GM19099 (cell line): ENCODE measurements around the gene WDR1.

Experiments
- POLR2A ChIP-seq: IDR thresholded peaks from 3 replicates; pipeline ENCODE4 v1.6.1; 2011; ENCODE audit warnings: low read depth; ENCODE audit not compliant: insufficient read length; ENCODE audit errors: extremely low read depth

The WDR1 gene

GRCh38 chr4:10088135-10089010 is 28.2 kb downstream of the WDR1 start:
- no peak for TF ChIP-seq POLR2A

DNA sequence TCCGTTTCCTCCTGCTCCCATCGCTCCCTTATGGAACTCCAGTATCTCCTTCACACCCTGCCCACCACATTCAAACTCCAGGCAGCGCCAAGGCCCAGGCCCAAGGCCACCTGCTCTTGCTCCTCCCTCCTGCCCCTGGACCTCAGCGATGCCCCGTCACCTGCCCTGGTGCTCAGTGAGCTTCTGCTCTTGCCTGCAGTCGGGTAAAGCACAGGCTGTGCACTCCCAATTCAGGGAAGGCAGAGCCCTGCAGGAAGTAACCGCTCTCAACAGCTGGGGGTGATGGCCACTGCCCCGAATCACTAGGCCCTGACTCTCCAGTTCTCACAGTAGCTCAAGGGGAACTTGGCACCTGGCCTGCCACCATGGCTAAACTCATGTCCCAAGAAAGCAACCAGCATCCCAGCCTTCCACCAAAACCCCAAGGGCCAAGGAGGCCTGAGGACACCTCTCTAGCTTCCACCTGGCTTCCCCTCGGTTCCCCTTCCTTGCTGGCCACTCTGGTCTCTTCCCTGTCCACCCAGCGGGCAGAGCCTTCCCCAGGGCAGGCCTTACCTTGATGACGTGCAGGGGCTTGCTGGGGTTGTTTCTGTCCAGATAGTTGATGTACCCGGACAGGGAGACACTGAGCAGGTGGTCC is 29.3 kb downstream of the WDR1 start:
- no peak for TF ChIP-seq POLR2A

DNA sequence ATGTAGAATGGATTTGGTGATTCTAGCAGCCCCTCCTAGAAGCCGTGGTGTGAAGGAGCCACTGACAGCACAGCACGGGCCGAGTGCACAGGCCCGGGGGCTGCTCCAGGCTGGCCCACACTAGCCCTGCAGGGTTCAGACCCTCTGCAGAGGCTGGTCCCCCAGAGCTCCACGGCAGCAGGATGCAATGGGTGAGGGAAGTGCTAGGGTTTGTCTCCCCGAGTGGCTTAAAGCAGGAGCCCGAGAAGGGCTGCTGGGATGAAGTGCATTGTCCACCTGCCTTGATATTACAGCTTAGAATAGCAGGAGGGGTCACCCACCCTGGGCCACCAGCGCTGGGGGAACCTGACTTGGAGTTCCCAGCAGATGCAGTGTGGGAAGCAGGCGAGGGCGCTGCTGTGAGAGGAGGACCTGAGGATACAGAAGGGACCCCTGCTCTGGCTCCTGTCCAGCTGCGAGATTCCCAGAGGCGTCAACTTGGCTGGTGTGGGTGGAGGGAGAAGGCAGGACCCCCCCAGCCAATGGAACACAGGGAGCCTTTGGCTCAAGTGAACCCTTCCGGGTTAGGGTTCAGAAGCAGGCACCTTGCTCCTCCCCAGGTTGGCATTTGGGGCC is 30.0 kb downstream of the WDR1 start:
- no peak for TF ChIP-seq POLR2A

- TF ChIP-seq POLR2A: no peak
Measured at GRCh38 chr4:10085828-10086505, 30.6 kb downstream of the WDR1 start.

GRCh38 chr4:10085386-10085785 is 31.2 kb downstream of the WDR1 start:
- no peak for TF ChIP-seq POLR2A

- TF ChIP-seq POLR2A: no peak
Measured at GRCh38 chr4:10084651-10085358, 31.8 kb downstream of the WDR1 start.

DNA sequence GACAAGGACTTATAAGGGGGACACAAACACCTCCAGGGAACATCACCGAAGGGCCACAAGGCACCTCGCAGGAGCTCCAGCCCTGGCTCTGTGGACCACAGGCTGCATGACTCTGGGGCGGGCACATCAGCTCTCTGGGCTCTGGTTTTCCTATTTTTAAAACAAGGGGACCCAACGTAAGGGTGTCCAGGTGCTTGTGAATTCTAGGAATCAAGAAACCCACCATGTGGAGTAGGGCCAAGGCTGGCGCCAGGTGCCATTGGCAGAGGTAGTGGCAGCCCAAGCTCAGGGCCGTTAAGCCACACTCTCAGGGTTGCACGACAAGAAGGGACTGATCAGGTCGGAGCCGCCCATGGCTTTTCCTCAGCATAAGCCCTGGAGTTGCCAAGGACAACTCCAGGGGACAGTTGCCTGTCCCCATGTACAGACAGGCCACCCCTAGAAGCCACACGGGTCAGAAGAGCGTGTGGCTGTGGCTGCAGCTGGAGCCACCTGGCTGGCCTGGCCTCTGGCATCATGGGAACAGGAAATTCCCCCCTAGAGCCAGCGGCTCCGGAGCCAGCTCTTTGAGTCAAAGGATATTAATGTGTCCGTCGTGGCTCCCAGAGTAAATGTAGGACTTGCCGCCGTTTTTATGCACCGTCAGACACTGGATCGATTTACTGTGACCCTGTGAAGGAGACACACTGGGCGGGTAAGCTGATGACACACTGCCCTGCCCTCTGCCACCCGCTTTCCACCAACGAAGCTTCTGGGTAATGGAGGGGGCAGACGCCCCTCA is 32.5 kb downstream of the WDR1 start:
- no peak for TF ChIP-seq POLR2A

GRCh38 chr4:10083331-10083771 is 33.2 kb downstream of the WDR1 start:
- TF ChIP-seq POLR2A: no peak

DNA sequence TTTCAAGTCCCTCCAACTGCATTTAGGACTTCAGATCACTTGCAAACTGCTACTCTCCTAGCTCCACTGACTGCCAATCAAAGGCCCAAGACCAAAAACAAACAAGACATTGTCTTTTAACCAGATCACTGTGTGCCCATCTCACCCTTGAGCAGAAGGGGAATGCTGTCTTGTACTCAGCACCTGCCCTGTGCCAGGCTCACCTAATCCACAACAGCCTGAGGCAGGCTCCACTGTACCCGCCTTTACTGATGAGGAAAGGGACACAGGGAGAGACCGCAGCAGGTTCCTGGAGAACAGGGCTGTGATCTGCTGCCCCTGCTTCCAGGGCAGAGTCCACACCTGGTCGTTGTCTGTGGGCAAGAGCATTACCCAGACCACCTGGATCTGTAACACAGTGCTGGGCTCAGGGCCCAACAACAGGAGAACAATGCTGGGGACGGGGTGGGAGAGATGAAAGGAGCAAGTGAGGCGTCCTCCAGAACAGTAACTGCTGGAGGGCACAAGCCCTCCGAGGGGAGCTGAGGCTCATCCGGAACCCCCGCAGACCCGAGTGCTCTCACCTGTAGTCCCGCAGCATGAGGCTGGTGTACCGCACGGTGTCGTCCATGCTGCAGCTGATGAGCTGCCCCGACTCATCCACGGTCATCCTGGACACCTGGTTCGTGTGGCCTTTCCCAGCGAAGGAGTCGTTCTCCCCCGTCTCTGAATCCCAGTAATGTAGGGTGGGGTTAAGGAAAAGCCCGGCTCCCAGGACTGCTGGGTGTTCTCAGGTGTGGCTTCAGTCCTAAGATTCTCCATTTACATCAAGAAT is 33.9 kb downstream of the WDR1 start:
- TF ChIP-seq POLR2A: no peak

- no peak for TF ChIP-seq POLR2A
Measured at GRCh38 chr4:10082047-10082446, 34.6 kb downstream of the WDR1 start.

DNA sequence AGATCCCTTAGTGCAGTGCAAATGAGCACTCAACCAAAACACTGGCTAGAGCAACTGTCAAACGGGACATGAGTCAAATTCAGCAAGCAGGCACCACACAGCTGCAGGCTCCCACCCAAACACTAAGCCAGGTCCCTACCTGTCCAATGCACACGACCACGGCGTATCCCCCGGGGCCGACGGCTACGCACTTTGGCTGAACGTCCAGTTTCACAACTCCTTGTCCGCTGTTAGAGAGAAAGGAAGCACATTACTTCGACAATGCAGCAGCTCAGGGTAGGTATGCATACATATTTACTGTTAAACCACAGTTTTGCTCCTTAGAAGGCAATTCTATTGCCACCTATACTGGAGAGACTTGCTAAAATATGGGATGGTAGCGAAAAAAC is 35.4 kb downstream of the WDR1 start:
- no peak for TF ChIP-seq POLR2A

DNA sequence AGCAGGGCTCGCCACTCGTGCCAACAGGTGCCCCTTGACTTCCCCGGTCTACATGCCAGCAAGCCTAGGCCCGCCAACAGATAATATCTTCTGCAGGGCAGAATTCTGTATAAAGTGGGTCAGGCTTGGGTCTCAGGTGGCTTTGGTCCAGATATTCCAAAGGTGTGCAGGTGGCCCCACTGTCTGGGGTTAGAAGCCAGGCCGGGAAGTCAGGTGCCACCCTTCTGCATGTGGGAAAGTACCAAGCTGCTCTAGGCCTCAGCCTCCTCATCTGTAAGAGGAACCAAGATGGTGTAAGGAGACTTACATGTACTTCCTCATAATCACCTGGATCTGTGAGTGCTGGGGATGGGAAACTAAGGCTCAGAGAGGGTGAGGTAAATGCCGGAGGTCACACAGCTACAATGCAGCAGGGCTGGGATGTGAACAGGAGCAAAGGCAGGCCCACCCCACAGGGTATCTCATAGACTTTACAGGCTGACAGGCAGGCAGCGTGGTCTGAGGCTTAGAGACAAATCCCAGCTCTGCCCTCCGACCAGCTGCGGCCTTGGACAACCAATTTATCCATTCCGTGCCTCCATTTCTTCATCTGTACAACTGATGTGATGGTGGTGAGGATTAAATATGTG is 35.9 kb downstream of the WDR1 start:
- TF ChIP-seq POLR2A: no peak

- TF ChIP-seq POLR2A: no peak
Measured at GRCh38 chr4:10079912-10080588, 36.5 kb downstream of the WDR1 start.

DNA sequence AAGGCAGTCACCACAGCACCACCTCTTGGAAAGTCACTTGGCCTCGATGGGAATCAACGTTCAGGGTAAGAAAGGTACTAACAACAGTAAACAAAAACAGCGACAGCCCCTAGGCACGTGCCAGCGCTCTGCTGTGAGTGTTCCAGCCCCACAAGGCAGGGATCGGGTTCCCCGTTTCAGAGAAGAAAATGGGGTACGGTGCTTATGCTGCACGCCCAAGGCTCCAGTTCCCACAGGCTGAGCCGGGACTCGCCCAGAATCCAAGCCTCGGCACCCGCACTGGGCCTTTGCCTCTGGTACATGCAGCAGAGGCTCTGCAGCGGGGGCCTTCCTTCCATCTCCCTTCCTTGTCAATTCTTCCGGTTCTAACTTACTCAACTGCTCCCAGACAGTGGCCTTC is 37.3 kb downstream of the WDR1 start:
- TF ChIP-seq POLR2A: no peak
